Loucy (cell line): ENCODE results near the gene PEAK1.

Experiments
- CTCF ChIP-seq: fragments of 200-600 bp; sonication (generic); conservative IDR thresholded peaks from 2 replicates; pipeline ENCODE4 v1.5.1; 2014; ENCODE audit warnings: mild to moderate bottlenecking, antibody characterized with exemption, low read length
- EZH2phosphoT487 ChIP-seq: fragments of 200-600 bp; IDR thresholded peaks from 2 replicates; pipeline ENCODE4 v1.6.1; 2018; ENCODE audit warnings: antibody characterized with exemption, mild to moderate bottlenecking, moderate library complexity, borderline replicate concordance

DNA sequence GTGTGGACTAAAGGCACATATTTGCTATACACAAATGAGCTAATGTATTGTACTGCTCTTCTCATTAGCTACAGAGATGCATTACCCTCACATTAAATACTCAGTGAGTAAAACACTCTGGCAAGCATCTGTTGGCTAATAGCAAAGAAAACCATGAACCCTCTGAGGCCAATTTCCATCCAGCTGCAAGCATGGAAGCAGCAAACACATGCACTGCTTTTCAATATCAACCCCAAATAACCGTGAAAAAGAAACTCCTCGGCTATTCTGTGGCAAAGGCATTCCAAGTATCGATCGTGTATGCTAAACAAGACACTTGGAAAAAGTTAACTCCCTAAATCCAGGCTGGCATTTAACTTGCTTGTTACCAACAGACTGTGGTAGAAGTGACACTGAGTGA lies 67.0 kb downstream of the PEAK1 start:
- TF ChIP-seq CTCF (no peak), EZH2phosphoT487 (no peak)
